ENCODE measurements around the gene HSD11B2.
A peak's percentile ranks its signal among the peaks of the same experiment; 100 is the strongest.

The HSD11B2 gene

DNA sequence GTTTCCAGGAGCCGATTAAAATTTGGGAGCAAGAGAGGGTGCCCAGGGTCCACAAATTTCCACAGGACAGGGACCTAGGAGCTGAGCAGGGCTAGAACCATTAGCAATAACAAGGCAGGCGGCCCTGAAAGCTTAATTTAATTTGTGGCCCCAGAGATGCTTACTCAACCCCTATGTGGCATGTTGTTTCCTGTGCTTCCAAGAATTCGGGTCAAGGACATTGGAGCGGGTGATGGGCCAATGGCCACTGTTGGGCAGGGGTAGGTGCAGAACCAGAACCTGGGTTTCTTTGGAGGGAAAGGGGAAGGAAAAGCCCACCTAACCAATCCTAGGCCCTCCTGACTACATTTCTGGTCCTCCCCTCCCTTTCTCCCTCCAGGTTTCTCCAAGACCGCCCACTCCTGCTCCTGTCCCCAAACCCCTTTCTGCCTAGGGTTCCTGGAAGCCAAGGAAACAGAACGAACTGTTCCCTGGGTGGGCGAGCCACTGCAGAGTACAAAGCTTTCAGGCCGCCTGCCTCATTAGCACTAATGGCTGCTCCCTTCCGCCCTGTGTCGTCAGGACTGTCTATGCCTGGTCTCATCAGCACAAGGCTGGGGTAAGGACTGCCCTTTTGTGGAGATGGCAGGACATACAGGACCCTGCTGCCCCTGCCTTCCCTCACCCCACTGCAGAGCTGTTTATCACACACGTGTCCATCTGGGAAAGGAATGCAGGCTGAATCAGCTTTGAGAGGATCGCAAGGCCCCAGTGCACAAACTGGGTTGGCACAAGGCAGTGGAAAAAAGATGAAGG is 53.0 kb downstream of the HSD11B2 start:
- H3K4me1 ChIP-seq: peaks cover 87% of the 10 kb centered on the region
- H3K36me3 ChIP-seq: 0 out of 2 replicates have a peak, but pooled peaks cover 4% of the 10 kb centered on the region
- H4K20me1 ChIP-seq: peaks cover 9% of the 10 kb centered on the region
- peak overlapping the region; percentile 90 for H3K27ac ChIP-seq
- no peaks in the 10 kb centered on the region for H3K27me3 ChIP-seq
- no peak for TF ChIP-seq Cebpa-rat (IDR thresholded peaks at IDR 0.05)
- H3K4me2 ChIP-seq: peak overlapping the region; percentile 94
- H3K9me3 ChIP-seq: no peaks in the 10 kb centered on the region
- H3K4me3 ChIP-seq: no peak overlapping the region
- H3K9ac ChIP-seq: peak overlapping the region; percentile 85

DNA sequence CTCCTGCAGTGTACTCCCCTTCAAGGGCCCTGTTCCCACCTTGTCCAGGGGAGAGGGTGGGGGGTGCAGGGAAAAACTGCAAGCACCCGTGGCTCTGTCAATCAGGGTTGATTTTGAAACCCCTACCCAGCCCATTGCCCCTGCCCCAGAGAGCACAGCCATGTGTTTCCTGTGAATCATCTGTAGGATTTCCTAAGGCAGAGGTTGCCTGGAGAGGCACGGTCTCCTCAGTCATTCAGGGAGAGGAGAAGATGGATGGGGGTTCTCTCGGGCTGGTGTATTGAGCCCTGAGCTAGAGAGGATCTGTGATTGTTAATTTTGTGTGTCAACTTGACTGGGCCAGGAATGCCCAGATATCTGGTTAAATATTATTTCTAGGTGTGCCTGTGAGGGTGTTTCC is 55.9 kb downstream of the HSD11B2 start:
- Histone ChIP-seq H3K4me2 (peak overlapping the region; percentile 94), H3K9me3 (peaks cover 5% of the 10 kb centered on the region; the same call in 1 of the 2 replicates), H3K9ac (peak overlapping the region; percentile 63), H3K36me3 (peaks cover 7% of the 10 kb centered on the region; the same call in 1 of the 2 replicates), H3K4me3 (no peak overlapping the region), H3K4me1 (peaks cover 99% of the 10 kb centered on the region), H3K27ac (peak overlapping the region; percentile 99), H3K27me3 (no peaks in the 10 kb centered on the region), H4K20me1 (no peaks in the 10 kb centered on the region)
- TF ChIP-seq Cebpa-rat (IDR thresholded peaks at IDR 0.05): no peak

Measured in BLaER1 (cell line).